Prostate gland (tissue), 2 donors: ENCODE data around the gene CCDC157. TPM values are rescaled to one million over a fixed set of nuclear protein-coding genes. Genes with fewer than 3 reads are reported as not detected.

Experiments
- DNase-seq: peaks from one replicate; pipeline ENCODE4 v3.0.0-alpha.2; 2019; ENCODE audit warnings: low spot score
- H3K27ac ChIP-seq, 2 donors: fragments of 200-600 bp; sonication (generic); 2 replicates each; pipeline ENCODE4 v1.5.1; 2017 to 2019
- H3K27me3 ChIP-seq: fragments of 200-600 bp; sonication (generic); replicated peaks from 2 replicates; pipeline ENCODE4 v1.5.1; 2019; ENCODE audit not compliant: insufficient read depth
- H3K36me3 ChIP-seq, 2 donors: fragments of 200-600 bp; sonication (generic); 1 replicate in 1 of 2; 2 replicates in 1 of 2; pipeline versions ENCODE4 v1.5.1 to v1.8.1; 2017 to 2019
- H3K4me1 ChIP-seq: fragments of 200-600 bp; sonication (generic); replicated peaks from 2 replicates; pipeline ENCODE4 v1.5.1; 2019
- H3K4me3 ChIP-seq, 2 donors: fragments of 200-600 bp; sonication (generic); 2 replicates each; pipeline ENCODE4 v1.5.1; 2017 to 2019
- H3K9me3 ChIP-seq: fragments of 200-600 bp; sonication (generic); 2 replicates; pipeline ENCODE4 v1.5.1; 2017
- POLR2A ChIP-seq: fragments of 450-650 bp; IDR thresholded peaks from one replicate; pipeline ENCODE4 v1.6.1; 2016; ENCODE audit warnings: antibody characterized with exemption, mild to moderate bottlenecking
- POLR2AphosphoS5 ChIP-seq: sonication (generic); formaldehyde crosslinking; IDR thresholded peaks from one replicate; pipeline ENCODE4 v1.6.1; 2017; ENCODE audit warnings: antibody characterized with exemption
- WGBS: methylation state at CpG from one replicate; pipeline ENCODE4 v1.1.5; 2018; 5-methylcytosine and 5-hydroxymethylcytosine counted together
- intact Hi-C: fragments of 100-400 bp; cut with DNase I; formaldehyde crosslinking; loops from one replicate; pipeline ENCODE4 v1.14.2; 2022
- total RNA-seq, 2 donors: library from RNA; depleted of rRNA; stranded (reverse); fragments of >200 nt; gene quantifications; one replicate each; pipeline ENCODE4 v1.1.0, GENCODE V29; 2016
- TF ChIP-seq, protein P1 (sequence below), 4 experiments: fragments of 200-600 bp in 2 of 4; fragments of 450-650 bp in 2 of 4; sonication (generic) in 2 of 4; IDR thresholded peaks; 1 replicate in 3 of 4; 2 replicates in 1 of 4; pipeline ENCODE4 v1.5.1; 2016 to 2019; ENCODE audit warnings: antibody characterized with exemption in 4 of 4, mild to moderate bottlenecking in 2 of 4, moderate library complexity in 2 of 4

Gene CCDC157
- total RNA-seq, 2 donors from 2014 or later: 3.5 to 28.6 TPM

DNA sequence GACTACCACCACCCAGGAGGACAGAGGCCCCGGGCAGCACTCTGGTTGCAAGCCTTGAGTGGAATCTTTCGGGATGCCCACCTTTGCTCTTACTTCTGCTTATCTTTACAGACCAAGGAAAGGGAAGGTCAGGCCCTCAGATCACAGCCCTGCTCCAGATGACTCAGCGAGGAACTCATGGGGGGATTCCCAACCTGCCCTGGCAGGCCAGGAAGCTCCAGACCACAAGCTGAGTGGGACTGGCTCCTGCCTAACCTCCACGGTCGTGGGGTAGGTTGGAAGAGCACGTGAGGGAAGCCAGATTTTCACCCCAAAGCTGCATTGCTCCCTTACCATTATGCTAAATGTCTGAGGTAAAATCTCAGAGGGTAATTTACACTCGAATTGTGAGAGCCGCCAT, 41.9 kb upstream of the CCDC157 start:
- H3K27ac ChIP-seq: no peak overlapping the region
- 74% methylated on average over 8 of the region's 8 CpGs for WGBS

DNA sequence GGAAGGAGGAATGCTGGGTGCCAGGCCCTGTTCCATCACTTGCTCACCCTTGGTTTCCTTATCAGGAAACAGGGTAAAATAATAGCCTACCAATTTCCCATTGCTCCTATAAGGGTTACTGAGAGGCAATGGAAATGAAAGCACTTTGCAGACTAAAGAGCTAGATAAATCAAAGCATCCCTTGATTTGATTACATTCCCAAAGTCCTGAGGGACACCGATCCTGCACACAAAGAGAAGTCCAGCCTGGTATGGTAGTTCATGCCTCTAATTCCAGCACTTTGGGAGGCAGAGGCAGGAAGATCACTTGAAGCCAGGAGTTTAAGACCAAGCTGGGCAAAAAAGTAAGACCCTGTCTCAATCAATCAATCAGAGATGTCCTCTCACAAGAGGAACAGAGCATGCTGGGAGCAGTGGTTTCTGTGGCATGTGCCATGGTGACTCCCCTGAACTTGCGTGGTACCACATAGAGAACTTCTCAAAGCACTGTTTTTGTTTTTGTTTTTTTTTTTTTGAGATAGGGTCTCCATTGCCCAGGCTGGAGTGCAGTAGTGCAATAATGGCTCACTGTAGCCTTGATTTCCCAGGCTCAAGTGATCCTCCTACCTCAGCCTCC, 40.7 kb upstream of the CCDC157 start:
- Histone ChIP-seq H3K36me3 (no peaks in the 10 kb centered on the region), H3K4me3 (no peak overlapping the region), H3K27me3 (no peaks in the 10 kb centered on the region), H3K4me1 (peaks cover 16% of the 10 kb centered on the region), H3K27ac (no peak overlapping the region), H3K9me3 (no peaks in the 10 kb centered on the region)
- intact Hi-C loops: no loop called here
- 81% methylated on average over 2 of the region's 2 CpGs for WGBS
- DNase-seq: no peak
- TF ChIP-seq POLR2AphosphoS5 (no peak), POLR2A (no peak)
- TF ChIP-seq, protein P1, sequence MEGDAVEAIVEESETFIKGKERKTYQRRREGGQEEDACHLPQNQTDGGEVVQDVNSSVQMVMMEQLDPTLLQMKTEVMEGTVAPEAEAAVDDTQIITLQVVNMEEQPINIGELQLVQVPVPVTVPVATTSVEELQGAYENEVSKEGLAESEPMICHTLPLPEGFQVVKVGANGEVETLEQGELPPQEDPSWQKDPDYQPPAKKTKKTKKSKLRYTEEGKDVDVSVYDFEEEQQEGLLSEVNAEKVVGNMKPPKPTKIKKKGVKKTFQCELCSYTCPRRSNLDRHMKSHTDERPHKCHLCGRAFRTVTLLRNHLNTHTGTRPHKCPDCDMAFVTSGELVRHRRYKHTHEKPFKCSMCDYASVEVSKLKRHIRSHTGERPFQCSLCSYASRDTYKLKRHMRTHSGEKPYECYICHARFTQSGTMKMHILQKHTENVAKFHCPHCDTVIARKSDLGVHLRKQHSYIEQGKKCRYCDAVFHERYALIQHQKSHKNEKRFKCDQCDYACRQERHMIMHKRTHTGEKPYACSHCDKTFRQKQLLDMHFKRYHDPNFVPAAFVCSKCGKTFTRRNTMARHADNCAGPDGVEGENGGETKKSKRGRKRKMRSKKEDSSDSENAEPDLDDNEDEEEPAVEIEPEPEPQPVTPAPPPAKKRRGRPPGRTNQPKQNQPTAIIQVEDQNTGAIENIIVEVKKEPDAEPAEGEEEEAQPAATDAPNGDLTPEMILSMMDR (IDR thresholded peaks at IDR 0.05): no peak

More for the DNA sequence above, 41.9 kb upstream of the CCDC157 start:
- Histone ChIP-seq H3K9me3 (no peaks in the 10 kb centered on the region), H3K27me3 (no peaks in the 10 kb centered on the region), H3K4me1 (peaks cover 20% of the 10 kb centered on the region), H3K4me3 (no peak overlapping the region), H3K36me3 (no peaks in the 10 kb centered on the region)
- intact Hi-C loops: no loop called here
- DNase-seq: no peak
- TF ChIP-seq, protein P1 (IDR thresholded peaks at IDR 0.05): no peak
- TF ChIP-seq POLR2AphosphoS5 (no peak), POLR2A (no peak)

DNA sequence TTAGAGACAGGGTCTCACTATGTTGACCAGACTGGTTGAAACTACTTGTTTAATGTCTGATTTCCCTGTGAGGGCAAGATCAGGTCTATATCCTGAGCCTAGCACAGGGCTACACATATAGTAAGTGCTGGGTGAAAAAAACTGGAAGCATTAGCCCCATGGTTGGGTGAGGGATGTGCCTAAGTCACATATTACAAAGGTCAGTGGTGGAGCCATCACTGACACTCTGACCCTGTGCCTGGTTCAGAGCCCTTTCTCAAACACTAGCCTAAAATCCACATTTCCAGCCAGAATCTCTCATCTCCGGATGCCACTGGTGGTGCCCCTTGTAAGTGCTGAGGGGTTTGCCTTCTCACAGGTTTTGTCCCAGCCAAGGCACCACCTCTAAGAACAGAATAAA, 39.0 kb upstream of the CCDC157 start:
- no peaks in the 10 kb centered on the region for H3K27me3 ChIP-seq
- H3K27ac ChIP-seq: no peak overlapping the region
- no peak for TF ChIP-seq POLR2AphosphoS5
- TF ChIP-seq POLR2A: no peak
- TF ChIP-seq, protein P1 (IDR thresholded peaks at IDR 0.05): no peak
- no peaks in the 10 kb centered on the region for H3K36me3 ChIP-seq
- intact Hi-C loops: no loop called here
- H3K4me3 ChIP-seq: no peak overlapping the region
- no peak for DNase-seq
- H3K9me3 ChIP-seq: no peaks in the 10 kb centered on the region
- 100% methylated on average over 1 of the region's 1 CpG for WGBS
- peaks cover 13% of the 10 kb centered on the region for H3K4me1 ChIP-seq

DNA sequence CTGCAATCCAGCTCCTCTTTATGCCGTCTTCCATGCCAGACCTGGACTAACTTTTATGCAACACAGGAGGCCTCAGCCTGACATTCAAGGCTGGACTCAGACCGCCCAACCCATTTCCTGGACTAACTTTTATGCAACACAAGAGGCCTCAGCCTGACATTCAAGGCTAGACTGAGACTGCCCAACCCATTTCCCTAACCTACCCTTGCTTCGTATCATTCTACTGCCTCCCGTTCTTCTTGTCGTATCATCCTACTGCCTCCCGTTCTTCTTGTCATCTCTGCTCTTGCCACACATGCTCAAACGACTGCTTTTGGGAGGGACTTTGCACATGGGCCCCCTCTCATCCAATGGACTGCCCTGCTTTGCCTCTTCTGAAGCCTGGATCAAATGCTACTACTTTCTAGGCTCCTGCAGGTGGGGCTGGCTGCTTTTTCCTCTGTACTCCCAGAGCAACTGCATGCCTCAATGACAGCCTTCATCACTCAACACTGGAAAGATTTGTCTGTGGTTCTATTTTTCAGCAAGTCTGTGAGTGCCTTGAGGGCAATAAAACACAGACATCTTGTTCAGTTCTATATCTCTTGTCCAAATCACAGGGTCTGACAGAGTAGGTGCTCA, 37.9 kb upstream of the CCDC157 start:
- 83% methylated on average over 7 of the region's 7 CpGs for WGBS
- DNase-seq: no peak
- no peak overlapping the region for H3K4me3 ChIP-seq
- no peaks in the 10 kb centered on the region for H3K9me3 ChIP-seq
- H3K27me3 ChIP-seq: no peaks in the 10 kb centered on the region
- intact Hi-C loops: no loop called here
- H3K36me3 ChIP-seq: no peaks in the 10 kb centered on the region
- TF ChIP-seq, protein P1 (IDR thresholded peaks at IDR 0.05): no peak
- no peak for TF ChIP-seq POLR2A
- no peak for TF ChIP-seq POLR2AphosphoS5
- H3K27ac ChIP-seq: no peak overlapping the region
- H3K4me1 ChIP-seq: peaks cover 13% of the 10 kb centered on the region

DNA sequence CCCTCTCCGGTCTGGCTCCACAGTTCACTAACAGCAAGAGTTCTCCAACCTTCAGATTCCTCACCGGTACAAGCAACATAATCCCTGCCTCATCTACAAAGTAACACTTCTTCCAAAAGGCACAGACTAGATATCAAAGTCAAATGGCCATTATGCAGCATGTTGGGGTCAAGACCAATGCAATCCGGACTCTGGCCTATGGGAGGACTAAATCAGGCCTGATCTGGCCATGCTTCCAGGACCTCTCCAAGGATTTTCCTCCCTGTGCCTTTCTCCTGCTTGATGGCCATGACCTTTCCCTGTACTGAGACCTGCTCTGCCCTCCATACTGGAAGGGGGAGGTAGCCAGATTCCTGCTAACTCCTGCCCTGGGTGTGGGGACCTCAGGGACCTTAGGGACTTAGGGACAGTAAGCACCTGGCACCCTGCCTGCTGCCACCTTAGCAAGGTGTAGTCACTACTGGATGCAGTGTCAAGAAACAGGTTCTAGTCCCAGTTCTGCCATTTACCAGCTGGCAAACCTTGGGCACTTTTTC, 36.7 kb upstream of the CCDC157 start:
- intact Hi-C loops: no loop called here
- 95% methylated on average over 3 of the region's 3 CpGs for WGBS
- no peak overlapping the region for H3K27ac ChIP-seq
- TF ChIP-seq POLR2A (no peak), POLR2AphosphoS5 (no peak)
- TF ChIP-seq, protein P1 (IDR thresholded peaks at IDR 0.05): no peak
- H3K4me3 ChIP-seq: no peak overlapping the region
- peaks cover 18% of the 10 kb centered on the region for H3K4me1 ChIP-seq
- no peaks in the 10 kb centered on the region for H3K36me3 ChIP-seq
- no peaks in the 10 kb centered on the region for H3K9me3 ChIP-seq
- no peaks in the 10 kb centered on the region for H3K27me3 ChIP-seq
- no peak for DNase-seq
